MV-4-11 (cell line): Measurements from ENCODE around the gene PLCD3.
A peak's percentile ranks its signal among the peaks of the same experiment; 100 is the strongest.
"Not testable (repeated sequence)": the region's sequence is repeated elsewhere in the genome, so short reads cannot be mapped to it uniquely, and the experiment has no call there.

Source experiments
- DNase-seq: peaks from one replicate; lab custom pipeline; 2025; lab: John Stamatoyannopoulos, UW

The PLCD3 gene

DNA sequence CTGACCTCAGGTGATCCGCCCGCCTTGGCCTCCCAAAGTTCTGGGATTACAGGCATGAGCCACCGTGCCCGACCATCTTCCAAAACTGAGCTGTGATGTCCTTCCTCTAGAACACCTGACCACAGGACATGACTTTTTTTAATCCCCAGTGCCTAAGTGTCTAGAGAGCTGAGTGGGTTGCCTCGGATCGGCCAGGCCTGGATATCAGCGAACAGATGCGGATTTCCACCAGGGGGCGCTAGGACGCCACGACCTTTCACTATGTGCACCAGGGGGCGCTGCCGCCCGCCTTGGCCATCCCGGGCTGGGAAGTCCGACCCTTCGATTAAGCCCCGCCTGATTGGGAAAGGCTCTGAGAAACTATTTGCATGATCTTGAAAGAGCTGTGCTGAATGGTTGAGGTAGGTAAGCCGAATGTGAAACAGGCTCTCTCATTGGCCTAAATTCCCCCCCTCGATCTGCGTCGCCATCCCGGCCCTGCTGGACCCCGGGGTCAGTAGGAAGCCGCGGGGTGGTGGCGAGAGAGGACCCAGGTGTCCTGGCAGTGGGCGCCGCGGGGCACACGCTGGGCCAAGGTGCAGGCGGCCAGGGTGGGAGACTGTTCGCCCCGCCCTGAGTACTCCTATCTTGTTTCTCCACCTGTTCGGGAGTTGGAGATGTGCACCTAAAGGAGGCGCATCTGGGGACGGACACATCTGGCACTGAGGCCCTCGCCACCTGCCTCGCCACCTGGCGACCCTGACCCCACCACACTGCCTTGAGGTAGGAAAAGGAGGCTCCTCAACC lies 3.1 kb upstream of the PLCD3 start, which contains the start of gene ACBD4:
Gene ACBD4, plus strand, starts transcription at position 496 of the 786 bp plus-strand sequence. CDS start 458 bp downstream, outside the sequence.
- DNase-seq: peak; percentile 97

DNA sequence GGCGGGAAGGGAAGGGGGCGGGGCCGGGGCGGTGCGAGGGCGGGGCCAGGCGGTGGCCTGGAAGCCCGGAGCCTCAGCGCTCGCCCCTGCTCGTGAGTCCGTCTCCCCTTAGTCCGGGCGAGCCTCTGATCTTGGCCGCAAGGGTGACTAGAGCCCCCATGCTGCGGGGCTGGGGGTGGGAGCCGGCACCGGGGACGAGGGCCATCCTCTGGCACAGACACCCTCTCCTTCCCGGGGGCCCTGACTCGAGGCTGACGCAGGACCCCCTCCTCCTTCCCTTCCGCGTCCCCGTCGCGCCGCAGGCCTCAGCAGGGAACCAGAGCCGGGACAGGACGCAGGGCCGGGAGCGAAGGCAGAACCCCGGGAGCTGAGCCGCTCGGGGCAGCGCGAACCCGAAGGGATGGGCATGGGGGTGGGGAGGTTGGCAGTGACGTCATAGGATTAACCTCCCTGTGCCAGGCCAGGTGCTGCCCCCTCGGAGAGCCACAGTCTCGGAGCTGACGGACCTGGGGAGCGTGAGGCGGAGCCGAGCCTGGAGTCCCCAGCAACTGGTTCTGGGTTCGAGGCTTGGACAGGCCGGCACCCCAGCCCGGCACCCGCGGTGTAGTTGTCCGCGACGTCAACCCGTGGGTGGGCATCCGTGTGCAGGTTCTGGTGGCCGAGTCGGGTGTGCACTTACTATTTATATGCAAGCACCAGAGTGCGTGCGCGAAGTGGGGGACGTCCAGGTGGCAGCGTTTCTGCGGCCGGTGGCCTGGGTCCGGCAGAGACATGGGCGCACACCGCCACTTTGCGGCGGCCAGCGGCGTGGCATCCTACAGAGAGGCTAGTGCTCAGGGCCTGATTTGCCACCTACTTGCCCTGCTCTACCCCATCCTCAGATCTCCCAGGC lies 503 bp upstream of the PLCD3 start:
- peak; percentile 67 for DNase-seq

- DNase-seq: no peak
These were observed 547 bp downstream of the PLCD3 start for GRCh38 chr17:45131616-45132319.

DNA sequence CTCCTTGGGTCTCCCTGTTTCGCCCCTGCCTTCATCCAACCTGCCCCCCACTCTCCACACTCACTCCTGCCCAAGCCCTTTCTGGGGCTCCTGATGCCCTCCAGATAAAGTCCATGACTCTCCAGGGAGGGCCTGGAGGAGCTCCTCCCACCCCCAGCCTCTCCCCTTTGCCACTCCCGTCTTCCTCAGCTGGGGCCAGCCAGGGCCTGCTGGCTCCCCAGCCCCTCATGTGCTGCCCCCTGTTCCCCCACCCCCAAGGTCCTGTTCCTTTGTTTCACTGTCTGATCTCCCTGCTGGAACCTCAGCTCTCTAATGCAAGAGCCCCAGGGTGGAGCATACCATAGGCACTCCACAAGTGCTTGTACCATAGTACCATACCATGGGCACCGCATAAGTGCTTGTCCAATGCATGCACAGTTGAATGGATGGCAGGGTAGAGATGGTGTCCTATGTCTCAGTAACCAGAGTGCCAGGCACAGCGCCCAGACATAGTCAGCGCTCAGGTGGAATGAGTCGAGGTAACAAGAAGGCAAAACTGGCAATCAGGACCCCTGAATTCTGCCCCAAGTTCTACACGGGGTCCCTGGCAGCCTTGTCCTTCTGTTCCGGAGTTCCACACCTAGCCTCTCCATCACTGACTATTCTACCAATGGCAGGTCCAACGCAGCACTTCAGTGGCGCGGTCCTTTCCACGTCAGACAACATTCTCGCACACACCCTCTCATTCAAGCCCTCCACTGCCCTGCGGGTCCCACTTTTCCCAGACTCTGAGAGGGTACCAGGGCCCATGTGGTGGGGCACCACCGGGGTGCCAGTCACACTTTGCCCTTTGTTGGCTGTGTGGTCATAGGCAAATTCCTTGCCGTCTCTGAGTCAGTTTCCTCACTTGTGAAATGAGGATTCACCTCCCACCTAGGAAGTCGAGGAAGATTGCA lies 1.4 kb downstream of the PLCD3 start:
- no peak for DNase-seq

DNA sequence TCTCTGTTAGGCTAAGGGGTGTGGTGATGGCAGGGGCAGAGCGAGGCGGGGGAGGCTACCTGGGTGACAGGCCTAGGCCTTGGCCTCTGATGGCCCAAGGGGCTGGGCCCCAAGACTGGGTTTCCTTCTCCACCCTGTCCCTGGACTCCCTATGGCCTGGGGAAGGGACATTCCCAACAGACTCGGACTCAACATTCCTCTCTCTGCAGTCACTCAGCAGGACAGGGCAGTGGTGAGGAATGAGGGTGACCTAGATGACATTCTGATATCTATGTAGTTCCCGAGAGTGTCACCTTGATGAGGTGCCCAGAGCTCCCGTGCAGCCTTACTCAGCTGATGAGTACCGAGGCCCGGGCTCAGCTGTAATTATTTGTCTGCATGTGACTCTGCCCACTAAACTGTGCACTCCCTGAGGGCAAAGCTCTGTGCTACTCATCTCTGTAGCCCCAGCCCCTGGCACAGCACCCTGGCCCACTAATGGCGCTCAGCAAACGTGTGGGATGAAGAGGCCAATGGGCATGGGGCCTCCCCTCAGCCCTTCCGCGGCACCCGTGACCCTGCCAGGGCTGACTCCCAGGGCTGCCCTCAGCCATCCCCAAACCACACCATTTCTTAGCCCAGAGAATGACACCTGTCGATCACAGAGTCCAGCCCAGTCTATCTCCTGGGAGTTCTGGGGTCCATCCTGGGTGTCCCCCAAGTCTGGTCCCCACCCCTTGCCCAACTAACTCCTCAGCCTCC lies 2.2 kb downstream of the PLCD3 start:
- DNase-seq: no peak

DNA sequence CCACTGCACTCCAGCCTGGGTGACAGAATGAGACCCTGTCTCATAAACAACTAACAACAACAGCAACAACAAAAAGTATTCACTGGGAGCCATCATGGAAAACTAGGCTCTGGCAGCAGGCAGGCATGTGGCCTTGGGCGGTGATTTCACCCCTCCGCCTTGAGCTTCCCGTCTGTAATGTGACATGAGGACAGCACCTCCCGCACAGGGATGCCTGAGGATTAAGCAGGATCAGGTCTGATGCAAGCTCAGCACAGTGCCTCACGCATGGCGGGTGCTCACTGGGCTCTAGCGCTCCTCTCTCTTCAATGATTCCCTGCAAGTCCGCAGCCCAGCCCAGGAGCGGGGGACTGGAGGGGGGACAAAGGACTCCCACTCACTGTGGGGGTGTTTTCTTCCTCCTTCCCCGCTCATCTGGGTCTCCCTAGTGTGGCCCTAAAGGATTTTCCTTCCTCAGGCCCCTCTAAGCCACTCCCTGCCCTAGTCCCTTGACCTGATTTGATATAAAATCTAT lies 2.8 kb downstream of the PLCD3 start:
- DNase-seq: peak; percentile 24

DNA sequence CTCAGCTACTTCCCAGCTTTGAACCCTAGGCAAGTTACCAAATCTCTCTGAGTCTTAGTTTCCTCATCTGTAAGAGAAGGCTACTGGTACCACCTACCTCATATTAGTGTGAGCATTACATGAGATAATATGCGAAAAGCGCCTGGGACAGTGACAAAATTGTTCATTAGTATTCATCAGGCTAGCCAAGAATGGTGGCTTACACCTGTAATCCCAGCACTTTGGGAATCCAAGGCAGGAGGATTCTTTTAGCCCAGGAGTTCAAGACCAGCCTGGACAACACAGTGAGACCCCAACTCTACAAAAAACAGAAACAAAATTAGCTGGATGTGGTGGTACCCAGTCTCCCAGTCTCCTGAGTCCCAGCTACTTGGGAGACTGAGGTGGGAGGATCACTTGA lies 3.3 kb downstream of the PLCD3 start:
- no peak for DNase-seq

DNA sequence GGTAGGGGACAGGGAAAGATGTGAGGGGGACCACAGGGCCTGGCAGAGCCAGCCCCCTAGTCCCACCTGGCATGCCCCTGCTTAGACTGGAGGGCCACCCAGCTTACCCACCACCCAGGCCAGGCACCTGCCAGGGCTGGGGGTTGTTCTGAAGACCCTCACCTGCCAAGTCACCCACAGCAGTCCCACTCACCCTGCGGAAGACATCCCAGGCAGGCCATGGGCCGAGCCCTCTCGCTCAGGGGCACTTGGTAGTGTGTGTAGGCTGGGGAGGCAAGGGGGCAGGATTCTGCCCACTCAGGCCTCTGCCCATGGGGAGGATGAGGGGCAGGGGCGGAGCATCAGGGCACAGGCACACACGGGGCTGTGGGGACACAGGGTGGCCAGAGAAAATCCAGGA lies 4.0 kb downstream of the PLCD3 start:
- no peak for DNase-seq

DNA sequence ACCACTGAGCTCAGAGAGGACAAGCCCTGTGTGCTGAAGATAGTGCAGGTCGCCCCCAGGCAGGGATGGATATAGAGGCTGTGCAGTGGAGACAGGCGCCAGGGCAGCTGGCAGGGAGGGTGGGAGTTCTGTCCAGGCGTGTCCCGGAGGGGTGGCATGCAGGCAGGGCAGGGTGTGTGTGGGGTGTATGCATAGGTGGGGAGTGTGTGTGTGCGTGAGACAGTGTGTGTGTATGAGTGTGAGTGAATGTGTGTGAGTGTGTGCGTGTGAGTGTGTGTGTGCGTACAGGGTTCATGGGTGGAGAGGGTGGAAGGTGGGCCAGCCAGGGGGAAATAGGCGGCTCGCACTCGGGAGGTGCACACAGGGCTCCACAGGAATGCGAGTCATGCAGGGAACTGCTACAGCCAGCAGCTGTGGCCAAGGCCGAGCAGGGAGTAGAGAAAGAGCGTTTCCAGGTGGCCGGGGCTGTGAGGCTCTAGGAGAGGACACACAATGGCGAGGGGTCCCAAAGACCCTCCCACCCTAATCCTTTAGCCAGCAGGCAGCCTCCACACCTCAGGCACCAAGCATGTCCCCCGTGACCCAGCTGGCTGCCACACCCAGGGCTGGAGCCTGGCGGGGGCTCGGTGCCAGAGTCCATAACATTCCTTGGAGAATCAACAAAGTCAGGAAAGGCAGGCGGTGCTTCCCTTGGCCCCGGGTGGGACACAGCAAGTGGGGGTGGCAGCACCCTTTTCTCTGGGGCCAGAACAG lies 4.6 kb downstream of the PLCD3 start:
- no peak for DNase-seq

- no peak for DNase-seq
These were observed 5.1 kb downstream of the PLCD3 start for GRCh38 chr17:45127207-45127547.

DNA sequence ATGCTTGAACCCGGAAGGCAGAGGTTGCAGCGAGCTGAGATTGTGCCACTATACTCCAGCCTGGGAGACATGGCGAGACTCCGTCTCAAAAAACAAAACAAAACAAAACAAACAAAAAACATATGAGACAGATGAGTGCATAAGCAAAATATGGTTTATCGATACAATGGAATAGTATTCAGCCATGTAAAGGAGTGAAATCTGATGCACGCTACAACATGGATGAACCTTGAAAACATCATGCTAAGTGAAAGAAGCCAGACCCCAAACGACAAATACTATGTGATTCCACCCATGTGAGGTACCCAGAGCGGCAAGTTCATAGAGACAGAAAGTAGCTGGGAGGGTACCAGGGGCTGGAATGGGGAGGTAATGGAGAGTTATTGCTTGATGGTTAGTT lies 6.8 kb downstream of the PLCD3 start:
- no peak for DNase-seq

GRCh38 chr17:45124797-45125122 lies 7.6 kb downstream of the PLCD3 start:
- DNase-seq: not testable (repeated sequence)

- peak; percentile 85 for DNase-seq
These were observed 8.2 kb downstream of the PLCD3 start for GRCh38 chr17:45123930-45124796.

- DNase-seq: no peak
These were observed 9.1 kb downstream of the PLCD3 start for GRCh38 chr17:45123076-45123770.

- no peak for DNase-seq
These were observed 11.3 kb downstream of the PLCD3 start for GRCh38 chr17:45121055-45121454.

GRCh38 chr17:45120558-45120957 lies 11.8 kb downstream of the PLCD3 start:
- DNase-seq: no peak

GRCh38 chr17:45119964-45120363 lies 12.4 kb downstream of the PLCD3 start:
- DNase-seq: no peak

DNA sequence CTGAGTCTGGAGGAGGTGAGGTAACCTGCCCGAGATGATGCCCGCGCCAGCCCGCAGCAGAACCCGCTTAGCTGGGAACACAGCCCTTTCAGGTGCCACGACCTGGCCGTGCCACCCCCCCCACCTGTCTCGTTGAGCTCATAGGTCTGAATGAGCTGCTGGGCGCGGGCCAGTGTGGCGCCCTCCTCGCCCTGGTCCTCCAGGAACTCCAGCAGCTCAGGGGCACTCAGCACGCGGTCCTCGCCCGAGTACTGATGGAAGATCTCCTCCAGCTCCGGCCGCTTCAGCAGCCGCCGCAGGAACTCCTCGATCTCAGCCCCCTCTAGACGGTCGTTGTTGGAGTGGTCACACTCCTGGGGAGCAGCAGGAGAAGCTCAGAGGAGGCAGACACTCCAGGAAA lies 13.6 kb downstream of the PLCD3 start:
- no peak for DNase-seq
